Germinal center (tissue), 1 donor: ENCODE data around the gene SNAPC2.
"Not testable (repeated sequence)": the region's sequence is repeated elsewhere in the genome, so short reads cannot be mapped to it uniquely, and the experiment has no call there.

Source experiments
- DNase-seq: peaks from one replicate; pipeline ENCODE4 v3.0.0; 2012; ENCODE audit warnings: mixed read lengths, low spot score

The SNAPC2 gene

GRCh38 chr19:7921967-7922835 lies 2.1 kb downstream of the SNAPC2 start:
- DNase-seq: no peak

GRCh38 chr19:7922836-7923195 lies 2.7 kb downstream of the SNAPC2 start:
- DNase-seq: no peak

GRCh38 chr19:7923295-7924191 lies 3.4 kb downstream of the SNAPC2 start:
- no peak for DNase-seq

GRCh38 chr19:7924241-7924640 lies 4.1 kb downstream of the SNAPC2 start:
- no peak for DNase-seq

- no peak for DNase-seq
These were observed 4.6 kb downstream of the SNAPC2 start for GRCh38 chr19:7924651-7925170.

- DNase-seq: peak; percentile 92
These were observed 5.2 kb downstream of the SNAPC2 start for GRCh38 chr19:7925171-7925851.

- DNase-seq: peak; percentile 87
These were observed 6.0 kb downstream of the SNAPC2 start, which contains the start of gene CTXN1 for GRCh38 chr19:7926021-7926726. TSS of gene CTXN1 (minus strand) at chr19:7926135. CDS start at chr19:7925538, 597 bp downstream.

GRCh38 chr19:7926727-7927604 lies 6.8 kb downstream of the SNAPC2 start:
- no peak for DNase-seq

- DNase-seq: no peak
These were observed 7.6 kb downstream of the SNAPC2 start for GRCh38 chr19:7927605-7928333.

GRCh38 chr19:7928334-7928706 lies 8.2 kb downstream of the SNAPC2 start:
- no peak for DNase-seq

- peak; percentile 60 for DNase-seq
These were observed 8.9 kb downstream of the SNAPC2 start for GRCh38 chr19:7928741-7929701.

- not testable (repeated sequence) for DNase-seq
These were observed 9.9 kb downstream of the SNAPC2 start for GRCh38 chr19:7930030-7930429.

- DNase-seq: no peak
These were observed 10.6 kb downstream of the SNAPC2 start for GRCh38 chr19:7930765-7931164.

GRCh38 chr19:7931221-7932061 lies 11.3 kb downstream of the SNAPC2 start:
- no peak for DNase-seq

- DNase-seq: no peak
These were observed 12.3 kb downstream of the SNAPC2 start for GRCh38 chr19:7932276-7932929.

- no peak for DNase-seq
These were observed 12.8 kb downstream of the SNAPC2 start for GRCh38 chr19:7932930-7933300.

GRCh38 chr19:7933411-7933810 lies 13.3 kb downstream of the SNAPC2 start:
- DNase-seq: no peak
